CD4-positive, CD25-positive, alpha-beta regulatory T cell (primary cell): ENCODE data around the gene C1orf198. TPM values are rescaled to one million over a fixed set of nuclear protein-coding genes. Genes with fewer than 3 reads are reported as not detected.

Source experiments
- ATAC-seq, 2 donors: fragments of 150-1000 bp; cut with Tn5 transposase; one replicate each; pipeline ENCODE4 v1.10.0; 2021; ENCODE audit warnings: low read depth in 2 of 2, moderate number of reproducible peaks in 2 of 2, moderate library complexity in 1 of 2
- DNase-seq, 3 donors: peaks; one replicate each; pipeline versions ENCODE4 v3.0.0 to v3.0.0-alpha.2; 2012 to 2022; ENCODE audit warnings: mixed read lengths in 1 of 3
- H3K27ac ChIP-seq: one replicate; pipeline ENCODE4 v1.7.0; 2013; ENCODE audit warnings: mild to moderate bottlenecking, low read length; ENCODE audit not compliant: insufficient read depth, poor library complexity, severe bottlenecking
- H3K27me3 ChIP-seq: one replicate; pipeline ENCODE4 v1.7.0; 2013; ENCODE audit warnings: low read length; ENCODE audit not compliant: control insufficient read depth, insufficient read depth
- H3K36me3 ChIP-seq: one replicate; pipeline ENCODE4 v1.7.0; 2013; ENCODE audit warnings: mild to moderate bottlenecking, low read length, moderate library complexity; ENCODE audit not compliant: control insufficient read depth, insufficient read depth
- H3K4me1 ChIP-seq: 2 replicates; pipeline ENCODE4 v1.7.0; 2013; ENCODE audit warnings: mild to moderate bottlenecking, low read length; ENCODE audit not compliant: insufficient read depth, control insufficient read depth, poor library complexity, severe bottlenecking
- H3K4me3 ChIP-seq: one replicate; pipeline ENCODE4 v1.7.0; 2013; ENCODE audit warnings: low read depth, mild to moderate bottlenecking, low read length, moderate library complexity
- H3K9me3 ChIP-seq, 2 experiments: 1 replicate in 1 of 2; 2 replicates in 1 of 2; pipeline ENCODE4 v1.7.0; 2013; ENCODE audit warnings: low read length in 2 of 2, mild to moderate bottlenecking in 1 of 2, moderate library complexity in 1 of 2; ENCODE audit not compliant: control insufficient read depth in 2 of 2
- H3K27ac Mint-ChIP-seq, 3 donors: one replicate each; pipeline ENCODE4 v1.8.0; 2020 to 2022; ENCODE audit warnings: mild to moderate bottlenecking in 3 of 3, mixed read lengths in 3 of 3, moderate library complexity in 2 of 3
- H3K27me3 Mint-ChIP-seq: one replicate; pipeline ENCODE4 v1.8.0; 2022; ENCODE audit warnings: mild to moderate bottlenecking, mixed read lengths
- H3K36me3 Mint-ChIP-seq: one replicate; pipeline ENCODE4 v1.8.0; 2020; ENCODE audit warnings: mixed read lengths
- H3K4me1 Mint-ChIP-seq, 4 donors: one replicate each; pipeline ENCODE4 v1.8.0; 2020 to 2022; ENCODE audit warnings: mixed read lengths in 4 of 4, mild to moderate bottlenecking in 1 of 4
- H3K4me3 Mint-ChIP-seq, 4 donors: one replicate each; pipeline ENCODE4 v1.8.0; 2020 to 2022; ENCODE audit warnings: mild to moderate bottlenecking in 4 of 4, mixed read lengths in 4 of 4, moderate library complexity in 3 of 4
- H3K9me3 Mint-ChIP-seq, 7 donors: one replicate each; pipeline ENCODE4 v1.8.0; 2020 to 2022; ENCODE audit warnings: mixed read lengths in 7 of 7, mild to moderate bottlenecking in 3 of 7, moderate library complexity in 2 of 7
- polyA plus RNA-seq, 4 donors: library from polyadenylated mRNA; unstranded; fragments of 300-500 nt; fragmentation: Illumina TruSeq; gene quantifications; one replicate each; pipeline ENCODE4 v1.2.3, GENCODE V29; 2021
- total RNA-seq: library from RNA; stranded (reverse); gene quantifications from one replicate; pipeline ENCODE4 v1.2.3, GENCODE V29; 2022

The C1orf198 gene
- total and polyA plus RNA-seq, 5 donors from 2014 or later, result 3.1 to 5.3 (median 4.1) TPM

DNA sequence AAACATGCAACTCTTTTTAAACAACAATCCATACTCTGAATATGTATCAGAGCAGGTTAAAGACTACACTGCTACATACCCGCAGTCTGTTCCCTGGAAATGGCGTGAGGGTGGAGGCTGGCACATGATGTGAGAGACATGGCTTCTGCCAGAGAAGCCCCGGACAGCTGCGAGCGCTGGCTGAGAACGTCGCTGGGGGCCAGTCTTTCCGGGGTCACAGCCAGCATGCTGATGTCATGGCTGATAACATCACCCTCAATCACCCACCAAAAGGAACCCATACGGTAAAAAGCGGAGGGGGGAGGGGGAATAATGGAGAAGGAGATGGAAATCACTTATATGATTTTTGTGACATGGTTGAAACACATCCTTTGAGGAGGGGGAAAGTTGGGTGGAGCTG, 29.1 kb downstream of the C1orf198 start:
- H3K27me3 Mint-ChIP-seq, result no peaks in the 10 kb centered on the region
- H3K27ac Mint-ChIP-seq, result no peak overlapping the region
- DNase-seq (no peak), ATAC-seq (no peak)
- H3K9me3 ChIP-seq, result no peaks in the 10 kb centered on the region
- no peaks in the 10 kb centered on the region for H3K9me3 Mint-ChIP-seq
- no peak overlapping the region for H3K4me3 Mint-ChIP-seq
- H3K27ac ChIP-seq, result no peak overlapping the region
- H3K4me1 Mint-ChIP-seq, result peaks cover 0 to 4% (median 0%) of the 10 kb centered on the region in 4 donors
- no peaks in the 10 kb centered on the region for H3K36me3 ChIP-seq
- H3K27me3 ChIP-seq, result no peaks in the 10 kb centered on the region
- no peaks in the 10 kb centered on the region for H3K4me1 ChIP-seq
- H3K36me3 Mint-ChIP-seq, result peaks cover 28% of the 10 kb centered on the region
- H3K4me3 ChIP-seq, result no peak overlapping the region

DNA sequence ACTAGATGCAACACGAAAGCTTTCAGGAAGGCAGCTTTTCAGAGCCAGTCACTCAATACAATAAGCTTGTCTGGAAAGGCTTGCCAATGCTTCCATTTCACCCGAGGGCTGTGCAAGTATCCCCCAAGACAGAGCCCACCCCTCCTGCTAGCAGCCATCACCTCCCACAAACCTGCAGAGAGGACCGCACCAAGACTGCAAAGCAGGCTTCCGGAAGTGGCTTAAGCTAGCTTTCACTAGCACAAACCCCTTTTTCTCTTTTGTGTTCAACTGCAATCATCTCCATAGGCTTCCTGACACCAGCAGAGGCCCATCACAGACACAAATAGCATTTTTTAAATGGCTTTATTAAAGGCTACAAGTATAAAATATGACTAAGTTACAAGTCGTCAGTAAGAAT, 31.5 kb downstream of the C1orf198 start:
- Mint-ChIP-seq H3K9me3 (no peaks in the 10 kb centered on the region), H3K27me3 (peaks cover 7% of the 10 kb centered on the region), H3K27ac (no peak overlapping the region), H3K36me3 (peaks cover 22% of the 10 kb centered on the region), H3K4me1 (peaks cover 0 to 4% (median 0%) of the 10 kb centered on the region in 4 donors), H3K4me3 (no peak overlapping the region)
- no peak for ATAC-seq
- Histone ChIP-seq H3K27ac (no peak overlapping the region), H3K4me1 (no peaks in the 10 kb centered on the region), H3K9me3 (no peaks in the 10 kb centered on the region), H3K4me3 (no peak overlapping the region), H3K36me3 (no peaks in the 10 kb centered on the region), H3K27me3 (peaks cover 4% of the 10 kb centered on the region)
- DNase-seq, result no peak

GRCh38 chr1:230836347-230836746, 32.0 kb downstream of the C1orf198 start:
- H3K27ac Mint-ChIP-seq, result no peak overlapping the region
- H3K4me1 Mint-ChIP-seq, result peaks cover 0 to 4% (median 0%) of the 10 kb centered on the region in 4 donors
- peaks cover 20% of the 10 kb centered on the region for H3K36me3 Mint-ChIP-seq
- Histone ChIP-seq H3K4me1 (no peaks in the 10 kb centered on the region), H3K9me3 (no peaks in the 10 kb centered on the region), H3K27me3 (peaks cover 4% of the 10 kb centered on the region), H3K36me3 (no peaks in the 10 kb centered on the region), H3K27ac (no peak overlapping the region), H3K4me3 (no peak overlapping the region)
- ATAC-seq, result no peak
- H3K27me3 Mint-ChIP-seq, result peaks cover 8% of the 10 kb centered on the region
- no peak overlapping the region for H3K4me3 Mint-ChIP-seq
- DNase-seq, result no peak
- no peaks in the 10 kb centered on the region for H3K9me3 Mint-ChIP-seq

DNA sequence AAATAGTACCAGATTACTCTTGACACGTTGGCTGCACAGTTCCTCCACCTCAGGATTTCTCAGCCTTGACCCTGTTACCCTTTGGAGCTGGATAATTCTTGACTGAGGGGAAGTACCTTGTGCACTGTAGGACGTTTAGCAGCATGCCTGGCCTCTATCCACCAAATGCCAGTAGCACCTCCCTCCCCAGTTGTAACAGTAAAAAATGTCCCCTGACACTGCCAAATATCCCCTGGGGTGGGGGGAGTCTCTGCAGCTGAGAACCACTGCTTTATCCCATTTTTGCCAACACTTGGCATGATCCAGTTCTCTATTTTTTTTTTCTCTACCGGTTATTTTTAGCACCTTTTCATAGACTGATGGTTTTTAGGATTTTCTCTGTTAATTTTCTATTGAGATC, 34.0 kb downstream of the C1orf198 start:
- no peak overlapping the region for H3K27ac Mint-ChIP-seq
- peaks cover 9% of the 10 kb centered on the region for H3K27me3 Mint-ChIP-seq
- peaks cover 5% of the 10 kb centered on the region for H3K36me3 Mint-ChIP-seq
- ATAC-seq, result no peak
- Histone ChIP-seq H3K9me3 (peaks cover 0 to 2% of the 10 kb centered on the region in 2 experiments), H3K27me3 (peaks cover 4% of the 10 kb centered on the region), H3K36me3 (no peaks in the 10 kb centered on the region), H3K27ac (no peak overlapping the region), H3K4me3 (no peak overlapping the region), H3K4me1 (no peaks in the 10 kb centered on the region)
- peaks cover 0 to 4% (median 0%) of the 10 kb centered on the region in 7 donors for H3K9me3 Mint-ChIP-seq
- no peak for DNase-seq
- no peak overlapping the region for H3K4me3 Mint-ChIP-seq
- no peaks in the 10 kb centered on the region for H3K4me1 Mint-ChIP-seq

- Mint-ChIP-seq H3K4me1 (no peaks in the 10 kb centered on the region), H3K27me3 (peaks cover 14% of the 10 kb centered on the region), H3K9me3 (peaks cover 0 to 4% (median 0%) of the 10 kb centered on the region in 7 donors), H3K36me3 (no peaks in the 10 kb centered on the region), H3K27ac (no peak overlapping the region), H3K4me3 (no peak overlapping the region)
- DNase-seq (no peak), ATAC-seq (no peak)
- Histone ChIP-seq H3K27ac (no peak overlapping the region), H3K4me3 (no peak overlapping the region), H3K9me3 (peaks cover 0 to 2% of the 10 kb centered on the region in 2 experiments), H3K4me1 (no peaks in the 10 kb centered on the region), H3K36me3 (no peaks in the 10 kb centered on the region), H3K27me3 (peaks cover 4% of the 10 kb centered on the region)
Observed at GRCh38 chr1:230833511-230833910, 34.8 kb downstream of the C1orf198 start.

GRCh38 chr1:230832476-230832875, 35.8 kb downstream of the C1orf198 start:
- Mint-ChIP-seq H3K36me3 (no peaks in the 10 kb centered on the region), H3K27me3 (peaks cover 14% of the 10 kb centered on the region), H3K27ac (no peak overlapping the region), H3K4me3 (no peak overlapping the region), H3K4me1 (no peaks in the 10 kb centered on the region), H3K9me3 (peaks cover 0 to 4% (median 0%) of the 10 kb centered on the region in 7 donors)
- H3K9me3 ChIP-seq, result peaks cover 0 to 2% of the 10 kb centered on the region in 2 experiments
- H3K4me1 ChIP-seq, result no peaks in the 10 kb centered on the region
- H3K36me3 ChIP-seq, result no peaks in the 10 kb centered on the region
- ATAC-seq (no peak), DNase-seq (no peak)
- H3K4me3 ChIP-seq, result no peak overlapping the region
- peaks cover 4% of the 10 kb centered on the region for H3K27me3 ChIP-seq
- H3K27ac ChIP-seq, result no peak overlapping the region

DNA sequence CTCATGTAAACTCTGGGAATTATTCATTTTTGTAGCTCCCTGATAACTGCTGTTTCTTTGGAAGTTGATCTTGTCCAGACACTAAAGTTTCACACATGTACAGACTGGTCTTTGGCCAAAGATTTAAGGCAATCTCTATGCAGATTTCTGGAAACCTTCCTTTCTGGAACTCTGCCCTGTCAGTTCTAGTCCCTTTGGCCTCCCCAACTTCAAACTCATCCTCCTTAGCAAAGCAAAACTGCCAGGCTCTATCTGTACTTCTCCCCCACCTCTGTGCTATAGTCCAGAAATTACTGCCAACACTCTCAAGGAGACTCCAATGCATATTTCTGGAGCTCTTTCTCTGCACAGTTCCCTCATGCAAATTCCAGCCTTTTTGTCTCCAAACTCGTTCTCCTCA, 36.5 kb downstream of the C1orf198 start:
- Mint-ChIP-seq H3K4me3 (no peak overlapping the region), H3K4me1 (no peaks in the 10 kb centered on the region), H3K9me3 (peaks cover 0 to 4% (median 0%) of the 10 kb centered on the region in 7 donors), H3K27me3 (peaks cover 14% of the 10 kb centered on the region), H3K27ac (no peak overlapping the region), H3K36me3 (no peaks in the 10 kb centered on the region)
- peaks cover 4% of the 10 kb centered on the region for H3K27me3 ChIP-seq
- no peak for DNase-seq
- no peak overlapping the region for H3K27ac ChIP-seq
- no peak overlapping the region for H3K4me3 ChIP-seq
- no peaks in the 10 kb centered on the region for H3K36me3 ChIP-seq
- no peaks in the 10 kb centered on the region for H3K4me1 ChIP-seq
- peaks cover 0 to 2% of the 10 kb centered on the region in 2 experiments for H3K9me3 ChIP-seq
- no peak for ATAC-seq

DNA sequence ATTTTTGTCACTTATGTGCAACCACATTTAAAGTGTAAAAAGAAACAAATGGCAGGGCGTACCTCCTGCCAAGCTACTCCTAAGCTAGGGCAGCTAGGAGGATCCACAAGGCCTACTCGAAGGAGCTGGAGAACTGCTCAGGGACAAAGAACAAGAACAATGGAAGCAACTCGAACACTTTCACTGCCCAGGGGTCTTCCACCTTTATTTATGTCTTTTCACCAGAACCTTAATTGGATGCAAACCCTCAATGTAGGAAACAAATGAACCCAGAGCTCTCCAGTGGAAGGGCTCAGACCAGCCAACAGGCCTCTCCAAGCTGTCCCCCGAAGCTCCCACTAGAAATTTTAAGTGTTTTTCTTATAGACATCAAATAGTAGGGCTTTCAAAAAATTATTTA, 39.9 kb downstream of the C1orf198 start:
- Histone ChIP-seq H3K27me3 (peaks cover 2% of the 10 kb centered on the region), H3K4me3 (no peak overlapping the region), H3K4me1 (no peaks in the 10 kb centered on the region), H3K27ac (no peak overlapping the region), H3K36me3 (no peaks in the 10 kb centered on the region), H3K9me3 (peaks cover 0 to 2% of the 10 kb centered on the region in 2 experiments)
- H3K4me1 Mint-ChIP-seq, result no peaks in the 10 kb centered on the region
- no peak overlapping the region for H3K27ac Mint-ChIP-seq
- H3K4me3 Mint-ChIP-seq, result no peak overlapping the region
- H3K27me3 Mint-ChIP-seq, result peaks cover 14% of the 10 kb centered on the region
- peaks cover 0 to 4% (median 0%) of the 10 kb centered on the region in 7 donors for H3K9me3 Mint-ChIP-seq
- H3K36me3 Mint-ChIP-seq, result no peaks in the 10 kb centered on the region
- no peak for ATAC-seq
- DNase-seq, result no peak
